Mammary epithelial cell (primary cell): Measurements from ENCODE around the gene ADCYAP1.

Experiments
- CTCF ChIP-seq, 2 donors: IDR thresholded peaks in 1 of 2; conservative IDR thresholded peaks in 1 of 2; 2 replicates each; pipeline ENCODE4 v1.5.1; 2011 to 2012; ENCODE audit warnings: inconsistent platforms in 2 of 2, low read length in 2 of 2, mild to moderate bottlenecking in 2 of 2, control low read depth in 1 of 2, low read depth in 1 of 2; ENCODE audit not compliant: insufficient read depth in 1 of 2; ENCODE audit errors: extremely low read depth in 1 of 2
- EZH2 ChIP-seq: IDR thresholded peaks from 2 replicates; pipeline ENCODE4 v1.6.1; 2012; ENCODE audit warnings: low read length, inconsistent platforms, borderline replicate concordance

- TF ChIP-seq CTCF (conservative IDR thresholded peaks at IDR 0.05 in 1 of 2, IDR thresholded peaks at IDR 0.05 in 1 of 2; ENCODE audit: extremely low read depth in 1 of 2, insufficient read depth in 1 of 2, low read depth in 1 of 2, low read length in 2 of 2) (no peak), EZH2 (no peak)
Observed at GRCh38 chr18:934518-935133, 30.0 kb downstream of the ADCYAP1 start.
